ENCODE results near the gene PCSK5. TPM values are rescaled to one million over a fixed set of nuclear protein-coding genes. Genes with fewer than 3 reads are reported as not detected.

The PCSK5 gene
- total and polyA plus RNA-seq, 2 of the 8 experiments (the other 6 are each of a cell fraction or from before 2014, with no cell fraction given) = 5.5 to 10.7 TPM

DNA sequence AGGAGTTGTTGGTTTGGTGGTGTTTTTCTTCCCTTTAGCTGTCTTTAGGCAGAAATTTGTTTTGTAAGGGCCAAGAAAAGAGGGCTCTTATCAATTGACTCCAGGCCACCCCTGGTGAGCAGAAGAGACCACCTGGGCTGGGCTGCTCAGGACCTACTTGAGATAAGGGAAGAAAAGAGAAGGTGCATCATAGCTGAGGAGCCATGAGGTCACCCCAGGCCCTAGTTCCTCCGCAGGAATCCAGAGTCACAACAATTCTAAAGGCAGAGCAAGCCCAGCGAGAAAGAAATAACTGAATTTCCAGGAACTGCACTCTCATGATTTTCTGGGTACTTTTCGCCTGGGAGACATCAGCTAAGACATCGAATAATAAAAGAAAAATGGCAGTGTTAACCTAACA is 468.9 kb downstream of the PCSK5 start (continued):
- no peak for TF ChIP-seq TBP (IDR thresholded peaks at IDR 0.05; ENCODE audit: low read depth, low read length)
- no peak for TF ChIP-seq RXRA (IDR thresholded peaks at IDR 0.05; ENCODE audit: insufficient read depth, low read depth, low read length)
